ENCODE results near the gene ESR2.
"Not testable (repeated sequence)": the region's sequence is repeated elsewhere in the genome, so short reads cannot be mapped to it uniquely, and the experiment has no call there.

ESR2 gene

DNA sequence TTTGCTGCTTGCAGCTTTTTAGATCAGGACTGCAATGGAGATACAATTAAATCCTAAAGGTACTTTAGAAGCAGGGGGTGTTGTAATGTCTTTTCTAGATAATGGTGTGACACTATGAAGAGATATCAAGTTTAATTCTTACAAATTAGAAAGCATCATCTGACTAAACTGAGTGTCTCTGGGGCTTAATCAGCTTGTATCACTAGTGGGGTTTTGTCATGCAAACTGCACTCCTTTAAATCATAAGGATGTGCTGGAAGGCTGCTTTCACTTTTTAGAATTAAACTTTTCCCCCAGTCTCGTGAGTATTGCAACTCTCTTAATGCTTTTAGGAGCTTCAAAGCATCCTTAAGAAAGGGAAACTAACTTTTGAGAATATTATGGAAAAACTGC is 218.6 kb downstream of the ESR2 start:
- DNase-seq: no peak

DNA sequence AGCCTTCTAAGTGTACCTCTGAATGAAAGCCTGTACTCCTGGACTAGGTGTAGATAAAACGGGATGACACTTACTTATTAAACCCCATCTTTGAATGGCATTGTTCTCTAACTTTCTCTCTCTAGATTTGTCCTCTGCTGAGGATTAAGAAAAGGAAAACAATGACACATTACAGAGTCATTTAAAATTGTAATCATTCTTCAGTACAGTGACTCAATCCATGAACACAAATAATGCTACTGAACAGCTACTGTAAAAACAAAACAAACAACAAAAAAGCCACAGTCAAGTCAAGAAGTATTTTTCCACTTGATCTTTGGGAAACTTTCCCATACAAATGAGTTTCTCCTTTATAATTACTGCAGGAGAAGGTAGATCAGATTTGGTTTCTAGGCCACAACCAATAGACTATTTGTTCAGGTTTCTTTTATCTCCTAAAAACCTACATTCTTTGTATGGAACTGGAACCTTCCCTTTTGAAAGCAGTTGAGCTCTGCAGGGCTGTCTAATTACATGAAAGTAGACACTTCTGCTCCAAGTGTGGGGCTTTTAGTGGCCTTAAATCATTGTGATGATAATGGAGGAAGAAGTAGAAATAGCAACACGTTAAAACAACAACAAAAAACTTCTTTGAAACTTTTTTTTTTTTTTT is 219.1 kb downstream of the ESR2 start:
- no peak for DNase-seq

DNA sequence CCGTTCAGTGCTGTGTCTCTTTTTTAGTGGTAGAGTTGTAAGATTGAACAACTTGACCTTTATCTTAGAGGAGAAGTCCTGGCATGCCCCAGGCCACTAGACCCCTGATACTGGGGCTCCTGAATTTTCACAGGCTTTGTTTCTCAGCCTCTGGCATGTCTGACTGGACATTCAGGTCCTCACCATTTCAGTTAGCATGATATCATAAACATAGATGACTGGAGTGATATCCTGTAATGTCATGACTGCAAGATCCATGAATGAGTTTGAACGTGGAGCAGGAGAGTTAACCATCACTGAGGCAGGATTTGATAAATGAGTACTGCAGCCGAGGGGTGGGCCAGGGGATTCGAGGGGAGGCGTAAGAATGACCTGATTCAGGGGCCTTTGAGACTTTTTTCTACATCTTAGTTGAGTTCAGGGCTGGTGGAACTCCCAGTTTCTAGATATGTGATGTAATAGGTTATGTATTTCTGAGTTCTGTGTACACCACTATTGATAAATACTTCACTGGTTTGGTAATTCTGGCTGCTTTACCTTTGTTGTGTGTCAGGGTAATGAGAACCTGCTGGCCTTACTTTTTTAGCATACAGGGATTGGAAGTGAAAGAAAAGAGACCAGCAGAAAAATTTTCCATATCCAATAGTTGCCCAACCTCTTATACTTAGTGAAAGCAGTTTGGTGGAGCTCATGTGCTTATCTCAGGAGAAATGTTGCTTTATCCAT is 224.4 kb downstream of the ESR2 start:
- DNase-seq: no peak

DNA sequence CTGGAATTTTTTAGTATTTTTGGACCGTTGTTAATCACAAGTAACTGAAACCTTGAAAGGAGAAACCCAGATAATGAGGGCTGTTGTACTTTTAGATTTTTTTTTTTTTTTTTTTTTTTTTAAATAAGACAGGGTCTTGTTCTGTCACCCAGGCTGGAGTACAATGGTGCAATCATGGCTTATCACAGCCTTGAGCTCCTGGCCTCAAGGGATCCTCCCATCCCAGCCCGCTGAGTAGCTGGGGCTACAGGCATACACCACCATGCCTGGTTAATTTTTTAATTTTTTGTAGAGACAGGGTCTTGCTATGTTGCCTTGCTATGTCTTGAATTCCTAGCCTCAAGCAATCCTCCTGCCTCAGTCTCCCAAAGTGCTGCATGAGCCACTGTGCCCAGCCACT is 229.7 kb downstream of the ESR2 start:
- no peak for DNase-seq

DNA sequence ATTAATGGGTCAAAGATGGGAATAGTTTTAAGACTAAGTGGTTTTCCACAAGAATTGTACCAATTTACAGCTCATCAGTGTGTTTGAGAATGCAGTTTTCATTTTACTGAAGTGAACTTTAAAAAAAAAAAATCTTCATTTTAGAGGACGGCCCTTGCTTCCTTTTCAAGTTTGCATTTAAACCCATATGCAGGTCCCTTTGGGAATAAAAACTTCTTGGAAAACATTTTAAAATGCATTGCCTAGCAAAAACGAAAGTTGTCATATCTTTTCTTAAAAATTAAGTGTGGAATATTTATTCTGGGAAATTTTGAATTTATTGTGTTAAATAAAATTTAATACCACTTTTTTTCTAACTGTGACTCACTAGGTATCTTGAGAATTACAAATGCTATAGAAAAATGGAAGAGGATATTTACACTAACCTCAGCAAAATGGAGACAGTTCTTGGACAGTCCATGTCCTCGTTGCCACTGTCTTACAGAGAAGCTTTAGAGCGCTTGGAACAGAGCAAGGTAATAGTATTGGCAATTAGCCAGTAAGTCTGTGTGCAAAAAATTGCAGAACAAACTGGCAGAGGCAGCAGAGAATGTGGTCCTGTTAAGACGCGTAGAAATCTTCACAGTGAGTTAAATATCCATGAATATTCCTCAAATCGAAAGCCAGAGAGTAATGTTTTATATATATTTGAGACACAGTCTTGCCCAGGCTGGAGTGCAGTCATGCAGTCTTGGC is 231.6 kb downstream of the ESR2 start:
- no peak for DNase-seq

DNA sequence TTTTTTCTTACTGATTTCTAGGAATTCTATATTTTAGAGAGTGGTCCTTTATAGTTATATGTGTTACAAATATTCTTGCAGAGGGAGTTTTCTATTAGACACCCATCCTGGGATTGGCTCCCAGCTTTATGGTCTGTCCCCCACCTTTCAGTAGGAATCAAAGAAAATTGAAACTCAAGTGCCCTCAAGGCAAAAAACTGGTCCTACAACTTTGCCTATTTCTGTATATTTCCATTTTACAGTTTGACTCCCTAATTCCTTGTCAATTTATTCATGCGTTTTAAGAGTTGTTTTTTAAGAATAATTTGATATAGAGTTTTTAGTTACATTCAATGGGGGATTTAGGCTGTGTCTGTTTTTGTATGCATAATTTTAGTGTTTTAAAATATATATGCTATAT is 232.5 kb downstream of the ESR2 start:
- DNase-seq: no peak

DNA sequence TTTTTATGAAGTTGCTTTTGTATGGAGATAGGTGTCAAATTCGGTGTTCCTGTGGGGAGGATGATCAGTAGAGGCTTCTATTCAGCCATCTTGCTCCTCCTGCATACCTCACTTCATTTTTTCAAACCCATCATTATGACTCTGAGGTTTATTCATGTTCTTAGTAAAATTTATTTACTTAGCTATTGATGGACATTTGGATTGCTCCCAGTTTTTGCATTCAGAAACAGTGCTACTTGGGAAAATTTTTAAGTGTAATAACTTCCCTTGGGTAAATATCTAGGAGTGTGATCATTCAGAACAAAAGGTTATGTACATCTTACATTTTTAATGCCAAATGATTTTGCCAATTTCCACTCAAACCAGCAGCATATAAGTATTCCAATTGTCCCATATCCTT is 233.1 kb downstream of the ESR2 start:
- DNase-seq: no peak

DNA sequence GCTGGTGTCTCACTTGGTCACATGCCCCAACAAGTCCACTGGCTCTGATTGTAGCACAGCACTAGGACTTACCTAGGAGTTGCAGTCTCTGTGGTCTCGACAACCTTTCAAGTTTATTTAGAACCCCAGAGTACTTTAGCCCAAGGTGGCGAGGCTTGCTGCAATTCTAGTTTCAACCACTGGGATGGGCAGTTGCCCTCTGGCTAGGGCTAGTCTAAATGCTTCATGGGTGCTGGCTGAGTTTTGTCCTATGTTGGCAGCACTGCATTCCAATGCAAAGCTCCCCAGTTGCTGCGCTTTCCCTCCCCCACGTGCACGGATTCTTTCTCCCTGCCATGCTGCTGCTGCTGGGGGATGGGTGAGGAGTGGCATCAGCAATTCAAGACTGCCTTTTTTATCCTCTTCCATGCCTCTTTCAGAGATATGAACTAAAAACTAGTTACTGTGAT is 233.5 kb downstream of the ESR2 start:
- DNase-seq: no peak

DNA sequence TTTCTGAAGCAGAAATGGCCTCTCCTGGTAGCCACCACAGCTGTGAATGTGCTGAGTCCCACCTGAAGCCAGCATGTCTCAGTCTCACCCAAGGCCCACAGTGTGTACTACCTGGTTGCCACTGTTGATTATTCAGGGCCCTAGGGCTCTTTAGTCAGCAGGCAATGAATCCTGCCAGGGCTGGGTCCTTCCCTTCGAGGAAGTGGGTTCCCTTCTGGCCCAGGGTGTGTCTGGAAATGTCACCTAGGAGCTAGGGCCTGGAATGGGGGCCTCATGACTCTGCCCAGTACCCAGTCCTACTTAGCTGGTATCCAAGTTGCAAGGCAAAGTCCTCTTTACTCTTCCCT is 234.0 kb downstream of the ESR2 start:
- no peak for DNase-seq

DNA sequence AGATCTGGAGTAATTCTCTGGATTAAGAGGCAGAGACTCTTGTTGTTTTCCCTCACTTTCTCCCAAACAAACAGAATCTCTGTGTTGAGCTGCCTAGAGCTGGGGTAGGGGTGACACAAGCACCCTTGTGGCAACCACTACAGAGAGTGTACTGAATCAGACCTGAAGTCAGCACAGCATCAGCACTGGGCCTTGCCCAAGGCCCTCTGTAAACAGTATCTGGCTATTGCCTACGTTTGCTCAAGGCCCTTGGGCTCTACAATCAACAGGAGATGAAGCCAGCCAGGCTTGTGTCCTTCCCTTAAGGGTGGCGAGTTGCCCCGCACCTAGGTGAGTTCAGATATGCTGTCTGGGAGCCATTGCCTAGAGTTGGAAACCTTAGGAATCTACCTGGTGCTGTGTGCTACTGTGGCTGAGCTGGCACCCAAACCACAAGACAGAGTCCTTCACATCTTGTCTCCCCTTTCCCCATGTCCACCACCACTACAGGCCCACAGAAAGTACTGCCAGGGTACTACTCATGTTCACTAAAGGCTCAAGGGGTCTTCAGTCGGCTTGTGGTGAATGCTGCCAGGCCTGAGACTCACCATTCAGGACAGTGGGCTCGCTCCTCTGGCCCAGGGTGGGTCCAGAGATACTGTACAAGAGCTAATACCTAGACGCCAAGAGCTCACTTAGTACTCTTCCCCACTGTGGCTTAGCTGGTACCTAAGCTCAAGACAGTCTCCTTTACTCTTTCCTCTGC is 234.5 kb downstream of the ESR2 start:
- DNase-seq: no peak

DNA sequence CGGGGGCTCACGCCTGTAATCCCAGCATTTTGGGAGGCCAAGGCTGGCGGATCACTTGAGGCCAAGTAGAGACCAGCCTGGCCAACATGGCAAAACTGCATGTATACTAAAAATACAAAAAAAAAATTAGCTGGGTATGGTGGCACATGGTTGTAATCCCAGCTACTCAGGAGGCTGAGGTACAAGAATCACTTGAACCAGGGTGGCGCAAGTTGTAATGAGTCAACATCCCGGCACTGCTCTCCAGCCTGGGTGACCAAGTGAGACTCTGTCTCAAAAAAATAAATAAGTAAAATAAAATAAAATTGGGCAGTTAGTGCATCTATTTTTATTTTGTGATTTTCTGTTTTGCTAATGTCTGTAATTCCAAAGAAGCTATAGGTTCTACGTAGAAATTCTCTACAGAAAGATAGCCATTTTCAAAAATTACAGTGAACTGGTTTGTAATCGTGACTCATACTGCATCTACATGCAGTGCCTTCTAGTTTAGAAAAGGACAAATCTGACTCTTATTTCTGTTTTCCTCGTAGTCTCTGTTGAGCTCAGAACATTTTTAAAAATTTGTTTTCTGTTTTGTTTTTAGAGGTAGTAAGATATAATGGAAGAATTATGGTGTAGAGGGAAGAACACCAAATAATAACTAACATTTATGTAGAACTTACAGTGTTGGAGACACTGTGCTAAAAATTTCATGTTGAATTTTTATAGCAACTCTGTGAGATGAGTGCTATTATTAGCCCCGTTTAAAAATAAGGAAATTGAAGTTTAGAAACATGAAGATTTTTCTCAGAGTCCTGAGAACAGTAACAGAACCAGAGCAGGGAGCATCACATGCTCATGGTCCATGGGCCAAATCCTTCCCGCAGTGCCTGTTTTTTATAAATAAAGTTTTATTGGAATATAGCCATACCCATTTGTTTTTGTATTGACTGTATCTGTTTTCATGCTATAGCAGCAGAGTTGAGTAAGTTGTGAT is 240.2 kb downstream of the ESR2 start:
- no peak for DNase-seq

DNA sequence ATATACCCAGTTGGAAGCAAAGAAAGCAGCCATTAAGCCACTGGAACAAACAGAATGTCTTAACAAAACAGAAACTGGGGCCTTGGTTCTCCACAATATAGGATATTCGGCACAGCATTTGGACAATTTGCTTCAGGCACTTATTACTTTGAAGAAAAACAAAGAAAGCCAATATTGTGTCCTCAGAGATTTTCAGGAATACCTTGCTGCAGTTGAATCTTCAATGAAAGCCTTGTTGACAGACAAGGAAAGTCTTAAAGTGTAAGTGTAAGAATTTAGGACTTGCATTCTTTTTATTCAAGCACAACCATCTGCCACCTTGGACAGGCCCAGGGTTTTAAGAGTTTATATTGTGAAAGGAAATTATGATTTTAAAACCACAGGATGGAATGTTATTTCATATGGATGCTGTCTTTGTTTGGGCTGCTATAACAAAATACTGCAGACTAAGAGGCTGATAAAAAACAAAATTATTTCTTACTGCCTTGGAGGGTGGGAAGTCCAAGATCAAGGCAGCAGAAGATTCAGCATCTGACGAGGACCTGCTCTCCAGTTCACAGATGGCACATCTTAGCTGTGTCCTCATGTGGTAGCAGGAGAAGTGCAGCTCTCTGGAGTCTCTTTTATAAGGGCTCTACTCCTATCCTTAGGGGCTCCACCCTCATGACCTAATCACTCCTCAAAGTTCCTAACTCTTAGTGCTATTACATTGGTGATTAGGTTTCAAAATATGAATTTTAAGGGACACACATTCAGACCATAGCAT is 244.4 kb downstream of the ESR2 start:
- DNase-seq: no peak

DNA sequence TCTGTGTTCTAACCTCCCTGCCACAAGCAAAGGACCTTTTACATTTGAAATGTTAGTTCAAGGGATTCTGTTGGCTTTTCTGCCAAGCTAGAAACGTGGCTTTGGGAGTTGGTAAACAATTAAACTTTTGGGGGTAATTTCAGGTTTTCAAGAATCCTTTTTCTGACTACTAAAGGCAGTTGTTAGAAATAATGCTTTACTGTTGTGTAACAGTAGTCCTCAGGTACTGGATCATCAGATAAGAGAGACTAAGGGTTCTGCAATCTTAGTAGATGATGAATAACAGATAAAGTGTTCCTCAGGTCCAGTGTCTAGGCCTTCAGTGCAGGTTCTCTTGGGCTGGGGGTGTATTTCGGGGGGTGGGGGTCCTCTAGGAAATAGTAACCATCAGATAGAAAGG is 249.1 kb downstream of the ESR2 start:
- DNase-seq: no peak

DNA sequence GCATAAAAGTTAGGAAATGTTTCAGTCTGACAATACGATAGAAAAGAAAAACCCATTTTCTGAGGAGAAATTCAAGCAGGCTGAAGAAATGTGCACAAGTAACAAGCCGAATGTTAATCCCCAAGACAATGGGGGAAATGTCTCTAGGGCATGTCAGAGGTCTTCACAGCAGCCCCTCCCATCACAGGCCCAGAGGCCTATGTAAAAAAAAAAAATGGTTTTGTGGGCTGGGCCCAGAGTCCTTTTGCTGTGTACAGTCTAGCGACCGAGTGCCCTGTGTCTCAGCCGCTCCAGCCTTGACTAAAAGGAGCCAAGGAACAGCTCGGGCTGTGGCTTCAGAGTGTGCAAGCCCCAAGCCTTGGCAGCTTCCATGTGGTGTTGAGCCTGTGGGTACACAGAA is 250.9 kb downstream of the ESR2 start:
- not testable (repeated sequence) for DNase-seq

DNA sequence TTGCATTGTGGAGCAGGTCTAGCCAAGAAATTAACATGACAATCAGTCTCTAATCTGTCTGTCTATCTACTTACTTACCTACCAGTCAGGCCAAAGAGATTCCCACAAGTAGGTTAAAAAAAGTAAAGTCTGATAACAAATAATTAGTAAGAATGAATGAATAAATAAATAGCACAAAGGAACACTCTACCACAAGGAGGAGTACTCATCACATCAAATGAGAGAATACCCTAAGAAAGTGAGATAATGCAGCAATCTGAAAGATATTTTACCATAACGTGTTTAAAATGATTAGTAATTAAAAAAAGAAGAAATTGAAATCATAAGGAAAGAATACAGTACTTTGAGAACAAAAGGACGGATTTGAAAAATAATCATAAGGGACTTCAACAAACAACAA is 254.1 kb downstream of the ESR2 start:
- no peak for DNase-seq

DNA sequence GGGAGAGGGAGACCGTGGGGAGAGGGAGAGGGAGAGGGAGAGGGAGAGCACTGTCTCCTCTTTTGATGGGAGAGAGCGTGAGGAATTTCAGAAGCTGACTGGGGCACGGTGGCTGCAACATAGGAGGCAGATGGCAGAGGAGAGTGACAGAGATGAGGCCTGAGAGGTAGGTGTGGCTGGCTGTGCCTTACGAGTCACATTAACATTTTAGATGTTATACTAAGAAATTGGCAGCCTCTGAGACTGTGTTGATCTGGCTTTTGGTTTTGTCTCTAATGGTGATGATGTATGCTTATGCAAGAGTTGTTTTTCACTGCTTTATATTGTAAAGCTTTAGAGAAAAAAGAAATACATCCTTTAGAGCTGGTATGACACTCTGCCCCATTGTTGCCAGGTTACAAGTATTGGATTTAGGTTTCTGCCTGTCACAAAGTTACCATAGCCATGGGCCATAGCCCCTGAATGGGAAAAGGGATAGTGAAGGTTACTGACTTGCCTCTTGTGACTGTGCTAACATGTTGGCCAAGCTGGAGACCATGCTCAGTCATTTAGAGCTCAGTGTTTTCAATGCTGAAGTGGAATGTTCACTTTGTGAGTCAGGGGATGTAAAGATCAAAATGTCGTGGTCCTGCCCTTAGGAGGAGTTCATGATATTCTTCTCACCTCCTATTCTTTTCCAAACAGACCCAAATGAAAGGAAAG is 255.2 kb downstream of the ESR2 start:
- no peak for DNase-seq

DNA sequence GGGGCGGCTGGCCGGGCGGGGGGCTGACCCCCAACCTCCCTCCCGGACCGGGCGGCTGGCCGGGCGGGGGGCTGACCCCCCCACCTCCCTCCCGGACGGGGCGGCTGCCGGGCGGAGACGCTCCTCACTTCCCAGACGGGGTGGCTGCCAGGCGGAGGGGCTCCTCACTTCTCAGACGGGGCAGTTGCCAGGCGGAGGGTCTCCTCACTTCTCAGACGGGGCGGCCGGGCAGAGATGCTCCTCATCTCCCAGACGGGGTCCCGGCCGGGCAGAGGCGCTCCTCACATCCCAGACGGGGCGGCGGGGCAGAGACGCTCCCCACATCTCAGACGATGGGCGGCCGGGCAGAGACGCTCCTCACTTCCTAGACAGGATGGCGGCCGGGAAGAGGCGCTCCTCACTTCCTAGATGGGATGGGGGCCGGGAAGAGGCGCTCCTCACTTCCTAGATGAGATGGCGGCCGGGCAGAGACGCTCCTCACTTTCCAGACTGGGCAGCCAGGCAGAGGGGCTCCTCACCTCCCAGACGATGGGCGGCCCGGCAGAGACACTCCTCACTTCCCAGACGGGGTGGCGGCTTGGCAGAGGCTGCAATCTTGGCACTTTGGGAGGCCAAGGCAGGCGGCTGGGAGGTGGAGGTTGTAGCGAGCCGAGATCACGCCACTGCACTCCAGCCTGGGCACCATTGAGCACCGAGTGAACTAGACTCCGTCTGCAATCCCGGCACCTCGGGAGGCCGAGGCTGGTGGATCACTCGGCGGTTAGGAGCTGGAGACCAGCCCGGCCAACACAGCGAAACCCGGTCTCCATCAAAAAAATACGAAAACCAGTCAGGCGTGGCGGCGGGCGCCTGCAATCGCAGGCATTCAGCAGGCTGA is 256.1 kb downstream of the ESR2 start:
- not testable (repeated sequence) for DNase-seq

DNA sequence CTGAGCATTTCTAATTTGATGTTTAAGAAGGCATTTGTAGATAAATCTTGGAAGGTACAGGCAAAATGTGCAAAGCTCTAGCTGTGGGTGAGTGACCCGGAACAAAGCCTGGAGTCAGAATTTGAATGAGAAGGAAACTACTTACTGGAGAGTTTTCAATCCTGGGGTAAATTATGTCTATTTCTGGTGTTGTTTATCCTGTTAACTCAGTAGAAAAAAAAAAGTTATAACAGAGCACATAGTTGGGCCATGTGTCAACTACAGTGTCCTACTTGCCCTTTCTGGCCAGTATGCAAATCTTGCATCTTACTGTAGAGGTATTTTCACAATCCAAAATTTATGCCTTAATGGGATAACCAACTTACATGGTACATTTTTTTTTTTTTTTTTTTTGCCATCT is 259.0 kb downstream of the ESR2 start:
- no peak for DNase-seq

Measured in CD4-positive, alpha-beta T cell treated with Interleukin-4 for 4 hours (primary cell).